ENCODE results near the gene SCNN1B. TPM values are rescaled to one million over a fixed set of nuclear protein-coding genes. Genes with fewer than 3 reads are reported as not detected.

SCNN1B gene
- total RNA-seq, 3 donors from 2014 or later (not counting 1 experiment from before 2014, with no cell fraction given) = not detected

Other genes with a start within 250 kb of the SCNN1B start
- 1 to 10 TPM; 6.1 to 6.6 (median 6.3) TPM for gene USP31, start 152.8 kb upstream of the SCNN1B start, total RNA-seq
- not detected for gene SCNN1G, start 119.6 kb upstream of the SCNN1B start, total RNA-seq
- gene COG7, start 150.9 kb downstream of the SCNN1B start, total RNA-seq = 10 to 100 TPM; 18.4 to 26.6 (median 20.3) TPM
- gene GGA2, start 208.2 kb downstream of the SCNN1B start, total RNA-seq = 100 to 1,000 TPM; 129 to 134 (median 131) TPM